K562 (cell line): ENCODE results near the gene GTPBP2. TPM values are rescaled to one million over a fixed set of nuclear protein-coding genes. Genes with fewer than 3 reads are reported as not detected.

Experiments
- ATAC-seq: fragments of 200-7000 bp; cut with Tn5 transposase; 3 replicates; pipeline ENCODE4 v1.9.1; 2020; ENCODE audit warnings: moderate library complexity
- BruUV-seq: library from RNA; stranded (reverse); fragments of 400-500 nt; replicated peaks from 2 replicates; lab custom pipeline; 2021; lab: Mats Ljungman, UMichigan
- CTCF ChIA-PET: fragments of 300-600 bp; formaldehyde crosslinking; extraction: SDS; loops from one replicate; lab custom pipeline; 2021; ENCODE audit warnings: low intra/inter-chr PET ratio; lab: Yijun Ruan, JAX
- POLR2A ChIA-PET: fragments of 300-600, 350-650 bp; sonication (Branson Sonifier 250); formaldehyde crosslinking; extraction: SDS; loops from one replicate; lab custom pipeline; 2021; ENCODE audit warnings: antibody characterized with exemption, inconsistent platforms; lab: Yijun Ruan, JAX
- DNase-seq, 4 experiments: peaks; one replicate each; pipeline versions ENCODE4 v3.0.0 to v3.0.0-alpha.2; 2011 to 2018; ENCODE audit warnings: low spot score in 3 of 4, mixed read lengths in 3 of 4; ENCODE audit errors: extremely low read depth in 1 of 4
- FAIRE-seq: peaks from 2 replicates; lab custom pipeline; 2011; peaks lifted over from hg19 to GRCh38; lab: Jason Lieb, UNC
- H2AFZ ChIP-seq: 2 replicates; pipeline ENCODE4 v1.6.0; 2011; ENCODE audit warnings: low read depth, low read length, control low read depth, inconsistent platforms
- H3K27ac ChIP-seq: fragments of 200-600 bp; 3 replicates; pipeline ENCODE4 v1.8.0; 2011; ENCODE audit warnings: low read depth, mild to moderate bottlenecking, control low read depth, inconsistent platforms, low read length, moderate library complexity, mixed read lengths; ENCODE audit errors: extremely low read depth
- H3K27me3 ChIP-seq, 2 experiments: fragments of 300-600 bp in 1 of 2; 2 replicates in 1 of 2; 3 replicates in 1 of 2; pipeline versions ENCODE4 v1.6.0 to v1.8.0; 2011; ENCODE audit warnings: inconsistent platforms in 2 of 2, low read length in 2 of 2, mild to moderate bottlenecking in 1 of 2, mixed read lengths in 1 of 2, moderate library complexity in 1 of 2; ENCODE audit not compliant: control insufficient read depth in 2 of 2, insufficient read depth in 2 of 2
- H3K36me3 ChIP-seq: fragments of 300-600 bp; 3 replicates; pipeline ENCODE4 v1.8.0; 2011; ENCODE audit warnings: mild to moderate bottlenecking, low read length, inconsistent platforms; ENCODE audit not compliant: control insufficient read depth, insufficient read depth
- H3K4me1 ChIP-seq, 2 experiments: fragments of 200-600 bp in 1 of 2; replicated peaks in 1 of 2; 2 replicates in 1 of 2; 3 replicates in 1 of 2; pipeline versions ENCODE4 v1.5.1 to v1.8.0; 2011; ENCODE audit warnings: inconsistent platforms in 2 of 2, low read length in 2 of 2, mild to moderate bottlenecking in 1 of 2, mixed read lengths in 1 of 2, moderate library complexity in 1 of 2; ENCODE audit not compliant: control insufficient read depth in 2 of 2, insufficient read depth in 2 of 2
- H3K4me2 ChIP-seq: 2 replicates; pipeline ENCODE4 v1.6.1; 2011; ENCODE audit warnings: low read length, control low read depth, inconsistent platforms, mixed read lengths; ENCODE audit not compliant: insufficient read depth
- H3K4me3 ChIP-seq: fragments of 200-600 bp; sonication (generic), shearing (Covaris generic); 2 replicates; pipeline ENCODE4 v1.5.1; 2016; ENCODE audit warnings: control low read depth, inconsistent platforms
- H3K79me2 ChIP-seq: fragments of 200-600 bp; 3 replicates; pipeline ENCODE4 v1.8.0; 2011; ENCODE audit warnings: low read length, inconsistent platforms; ENCODE audit not compliant: control insufficient read depth, insufficient read depth
- H3K9ac ChIP-seq, 2 experiments: 2 replicates each; pipeline versions ENCODE4 v1.6.0 to v1.6.1; 2011; ENCODE audit warnings: low read depth in 2 of 2, low read length in 2 of 2, control low read depth in 1 of 2, inconsistent platforms in 1 of 2, mild to moderate bottlenecking in 1 of 2, mixed read lengths in 1 of 2; ENCODE audit not compliant: insufficient read depth in 1 of 2
- H3K9me1 ChIP-seq: one replicate; pipeline ENCODE4 v1.6.0; 2011; ENCODE audit warnings: inconsistent platforms, mild to moderate bottlenecking, low read length, moderate library complexity; ENCODE audit not compliant: control insufficient read depth, insufficient read depth
- H3K9me3 ChIP-seq: replicated peaks from 2 replicates; pipeline ENCODE4 v1.5.1; 2011; ENCODE audit warnings: low read depth, low read length, inconsistent platforms; ENCODE audit not compliant: control insufficient read depth, insufficient read depth
- H4K20me1 ChIP-seq: replicated peaks from 2 replicates; pipeline ENCODE4 v1.6.1; 2011; ENCODE audit warnings: low read length, inconsistent platforms, mixed read lengths; ENCODE audit not compliant: control insufficient read depth, insufficient read depth
- E2F3 ChIP-seq: fragments of 250-450 bp; sonication (Bioruptor Pico); IDR thresholded peaks from 2 replicates; pipeline ENCODE4 v1.4.0; 2020; ENCODE audit warnings: mild to moderate bottlenecking
- POLR2A ChIP-seq: fragments of 450-650 bp; conservative IDR thresholded peaks from 2 replicates; pipeline ENCODE4 v1.6.1; 2016
- POLR2AphosphoS2 ChIP-seq: IDR thresholded peaks from 2 replicates; pipeline ENCODE4 v1.6.1; 2012; ENCODE audit warnings: low read length, improper control_type of control experiment
- POLR2G ChIP-seq: fragments of 200-400 bp; formaldehyde crosslinking; IDR thresholded peaks from 2 replicates; pipeline ENCODE4 v1.6.1; 2017; ENCODE audit warnings: low read depth, mild to moderate bottlenecking, antibody characterized with exemption, low read length, moderate library complexity
- RBM25 ChIP-seq: fragments of 200-400 bp; formaldehyde crosslinking; IDR thresholded peaks from 2 replicates; pipeline ENCODE4 v1.6.1; 2018; ENCODE audit warnings: low read length, low read depth, moderate library complexity; ENCODE audit not compliant: severe bottlenecking
- SAFB ChIP-seq: fragments of 200-400 bp; formaldehyde crosslinking; IDR thresholded peaks from 2 replicates; pipeline ENCODE4 v1.6.1; 2017; ENCODE audit warnings: low read depth, low read length, borderline replicate concordance
- TGIF2 ChIP-seq: sonication (generic); formaldehyde crosslinking; IDR thresholded peaks from 2 replicates; pipeline ENCODE4 v1.8.1; 2022; ENCODE audit warnings: mild to moderate bottlenecking, missing genetic modification reagents, moderate library complexity
- ZNF263 ChIP-seq: sonication (generic); formaldehyde crosslinking; IDR thresholded peaks from 2 replicates; pipeline ENCODE4 v1.8.0; 2022; ENCODE audit warnings: mild to moderate bottlenecking, missing genetic modification reagents, borderline replicate concordance
- WGBS: fragments of 100-300 bp; shearing (Covaris generic); methylation state at CpG from one replicate; pipeline ENCODE4 v1.1.6; 2016; ENCODE audit warnings: low coverage, mixed read lengths; ENCODE audit not compliant: insufficient coverage; ENCODE audit errors: missing lambda C conversion rate; 5-methylcytosine and 5-hydroxymethylcytosine counted together
- in situ Hi-C: fragments of 300-500 bp; cut with MboI; formaldehyde crosslinking; loops from 4 replicates; pipeline ENCODE4 v1.15.0; 2018; ENCODE audit warnings: inconsistent platforms, mixed read lengths
- intact Hi-C: fragments of 100-400 bp; cut with micrococcal nuclease; formaldehyde crosslinking; loops from 2 replicates; pipeline ENCODE4 v1.14.2; 2022
- polyA plus RNA-seq, 8 experiments: library from polyadenylated mRNA; depleted of rRNA in 4 of 8; stranded (reverse) in 5 of 8; unstranded in 3 of 8; fragments of >200 nt; fragmentation: Nextera tagmentation in 2 of 8; fragmentation: Illumina TruSeq in 1 of 8; extraction: Ambion mirVana in 2 of 8; extraction: Trizol in 1 of 8; gene quantifications; 2 replicates each; pipeline versions ENCODE4 v1.2.1 to v1.2.3, GENCODE V29; 2011 to 2014; ENCODE audit warnings: inconsistent platforms in 1 of 8, missing spikeins in 1 of 8
- total RNA-seq, 7 experiments: library from RNA; depleted of rRNA in 6 of 7; stranded (reverse); fragments of >200 nt in 6 of 7; fragmentation: Illumina TruSeq in 2 of 7; extraction: Trizol in 2 of 7; gene quantifications; 2 replicates each; pipeline versions ENCODE4 v1.2.1 to v1.2.3, GENCODE V29; 2011 to 2021; ENCODE audit warnings: low replicate concordance in 1 of 7
- TF ChIP-seq, protein P1 (sequence below), 2 experiments: fragments of 450-650 bp; formaldehyde crosslinking in 1 of 2; IDR thresholded peaks; 2 replicates each; pipeline versions ENCODE4 v1.4.0 to v1.6.1; 2014 to 2020; ENCODE audit warnings: mild to moderate bottlenecking in 2 of 2, borderline replicate concordance in 1 of 2, low read depth in 1 of 2
- TF ChIP-seq, protein P2 (sequence below), 2 experiments: fragments of 250-450 bp in 1 of 2; fragments of 450-650 bp in 1 of 2; sonication (Bioruptor Pico) in 1 of 2; IDR thresholded peaks; 2 replicates each; pipeline versions ENCODE4 v1.6.1 to v1.8.0; 2016 to 2021; ENCODE audit warnings: mild to moderate bottlenecking in 2 of 2, moderate library complexity in 2 of 2, missing compliant biosample characterization in 1 of 2, missing genetic modification characterization in 1 of 2

GTPBP2 gene
- total and polyA plus RNA-seq, 9 of the 15 experiments (the other 6 are each of a cell fraction or from before 2014, with no cell fraction given), result 48.4 to 196 (median 111) TPM

DNA sequence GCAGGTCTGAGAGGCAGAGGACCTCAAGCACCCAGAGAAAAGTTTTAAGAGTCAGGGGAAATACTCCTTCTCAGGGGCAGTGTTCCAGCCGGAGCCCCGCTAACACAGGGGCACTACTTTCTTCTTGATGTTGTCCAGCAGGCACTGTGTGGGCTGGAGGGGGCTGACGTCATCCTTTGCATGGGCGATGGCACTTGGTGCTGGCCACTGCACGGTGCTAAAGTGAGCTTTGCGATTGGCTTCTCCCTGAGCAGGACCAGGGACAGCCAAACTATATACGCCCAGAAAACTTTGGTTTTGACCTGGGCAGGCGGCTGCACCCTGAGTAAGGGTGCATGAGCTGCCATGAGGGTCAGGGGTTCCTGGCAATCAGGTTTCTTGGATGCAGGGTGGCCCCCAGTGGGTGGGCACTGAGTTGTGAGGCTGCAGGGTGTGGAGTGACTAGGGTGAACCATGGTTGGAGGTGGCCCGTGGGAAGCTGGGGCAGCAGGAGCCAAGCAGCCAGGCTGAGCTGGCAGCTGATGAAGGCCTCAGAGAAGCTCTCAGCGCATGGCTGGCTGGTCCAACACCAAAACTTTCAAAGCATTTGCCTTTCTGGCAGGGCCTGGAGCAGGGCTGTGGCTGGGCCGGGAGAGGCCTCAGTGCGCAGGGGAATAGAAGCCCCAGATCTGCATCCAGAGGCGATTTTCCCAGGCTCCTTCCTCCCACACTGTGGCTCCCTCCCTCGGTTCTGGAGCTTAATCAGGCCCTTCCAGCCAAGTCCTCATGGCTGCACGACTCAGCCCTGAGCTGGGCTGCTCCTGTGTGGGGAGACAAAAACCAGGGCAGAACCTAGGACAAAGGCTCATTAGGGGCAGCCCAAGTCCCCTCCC lies 40.2 kb upstream of the GTPBP2 start:
- CTCF ChIA-PET, result interaction anchor here (0.7 to 3.0 kb wide), 3 partner anchors 100 to 410 kb away, joined by 3 to 19 read pairs (median 11); partner anchors contain the start of gene VEGFA
- WGBS, result 49% methylated on average over 15 of the region's 15 CpGs
- TF ChIP-seq, protein P1, sequence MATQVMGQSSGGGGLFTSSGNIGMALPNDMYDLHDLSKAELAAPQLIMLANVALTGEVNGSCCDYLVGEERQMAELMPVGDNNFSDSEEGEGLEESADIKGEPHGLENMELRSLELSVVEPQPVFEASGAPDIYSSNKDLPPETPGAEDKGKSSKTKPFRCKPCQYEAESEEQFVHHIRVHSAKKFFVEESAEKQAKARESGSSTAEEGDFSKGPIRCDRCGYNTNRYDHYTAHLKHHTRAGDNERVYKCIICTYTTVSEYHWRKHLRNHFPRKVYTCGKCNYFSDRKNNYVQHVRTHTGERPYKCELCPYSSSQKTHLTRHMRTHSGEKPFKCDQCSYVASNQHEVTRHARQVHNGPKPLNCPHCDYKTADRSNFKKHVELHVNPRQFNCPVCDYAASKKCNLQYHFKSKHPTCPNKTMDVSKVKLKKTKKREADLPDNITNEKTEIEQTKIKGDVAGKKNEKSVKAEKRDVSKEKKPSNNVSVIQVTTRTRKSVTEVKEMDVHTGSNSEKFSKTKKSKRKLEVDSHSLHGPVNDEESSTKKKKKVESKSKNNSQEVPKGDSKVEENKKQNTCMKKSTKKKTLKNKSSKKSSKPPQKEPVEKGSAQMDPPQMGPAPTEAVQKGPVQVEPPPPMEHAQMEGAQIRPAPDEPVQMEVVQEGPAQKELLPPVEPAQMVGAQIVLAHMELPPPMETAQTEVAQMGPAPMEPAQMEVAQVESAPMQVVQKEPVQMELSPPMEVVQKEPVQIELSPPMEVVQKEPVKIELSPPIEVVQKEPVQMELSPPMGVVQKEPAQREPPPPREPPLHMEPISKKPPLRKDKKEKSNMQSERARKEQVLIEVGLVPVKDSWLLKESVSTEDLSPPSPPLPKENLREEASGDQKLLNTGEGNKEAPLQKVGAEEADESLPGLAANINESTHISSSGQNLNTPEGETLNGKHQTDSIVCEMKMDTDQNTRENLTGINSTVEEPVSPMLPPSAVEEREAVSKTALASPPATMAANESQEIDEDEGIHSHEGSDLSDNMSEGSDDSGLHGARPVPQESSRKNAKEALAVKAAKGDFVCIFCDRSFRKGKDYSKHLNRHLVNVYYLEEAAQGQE (IDR thresholded peaks at IDR 0.05; ENCODE audit: borderline replicate concordance), result no peak
- TF ChIP-seq, protein P1 (CRISPR knock-in tag; IDR thresholded peaks at IDR 0.05; ENCODE audit: low read depth), result 0 out of 2 replicates have a peak, but pooled peaks have one; percentile 5
- TF ChIP-seq SAFB (no peak), RBM25 (no peak), POLR2G (peak; percentile 75), TGIF2 (no peak), ZNF263 (CRISPR knock-in tag) (peak; percentile 52; the same call in 1 of the 2 replicates), POLR2AphosphoS2 (peak; percentile 2; the same call in 1 of the 2 replicates), POLR2A (peak; percentile 31), E2F3 (CRISPR knock-in tag) (0 out of 2 replicates have a peak, but pooled peaks have one; percentile 12)
- TF ChIP-seq, protein P2, sequence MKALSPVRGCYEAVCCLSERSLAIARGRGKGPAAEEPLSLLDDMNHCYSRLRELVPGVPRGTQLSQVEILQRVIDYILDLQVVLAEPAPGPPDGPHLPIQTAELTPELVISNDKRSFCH (CRISPR knock-in tag; IDR thresholded peaks at IDR 0.05), result no peak
- TF ChIP-seq, protein P2 (tag; IDR thresholded peaks at IDR 0.05), result 0 out of 2 replicates have a peak, but pooled peaks have one; percentile 15

More for the DNA sequence above, 40.2 kb upstream of the GTPBP2 start:
- DNase-seq (peak in 1 of 4 experiments; percentile 40), ATAC-seq (peak; percentile 14), FAIRE-seq (no peak)
- intact Hi-C loops, result loop anchor here (5.0 to 10.0 kb wide), 4 partner anchors 42 to 283 kb away; partner anchors contain the start of genes GTPBP2 and VEGFA
- H3K4me1 ChIP-seq, result peaks cover 40 to 42% of the 10 kb centered on the region in 2 experiments
- H3K9ac ChIP-seq, result peak overlapping the region in 1 of 2 experiments; percentile 83; a peak in 2 of 4 replicates
- H2AFZ ChIP-seq, result no peak overlapping the region
- in situ Hi-C loops, result loop anchor here (5.0 kb wide), 2 partner anchors 103 to 408 kb away; partner anchors contain the start of gene VEGFA
- peaks cover 12% of the 10 kb centered on the region for H3K9me1 ChIP-seq
- no peaks in the 10 kb centered on the region; a peak in 1 of 5 replicates for H3K27me3 ChIP-seq
- POLR2A ChIA-PET, result interaction anchor here (0.5 to 6.0 kb wide), 24 partner anchors 8 to 586 kb away, joined by 3 to 32 read pairs (median 4); partner anchors contain the start of genes GTPBP2, MRPS18A, RSPH9 and VEGFA
- no peaks in the 10 kb centered on the region; the same call in 1 of the 2 replicates for H4K20me1 ChIP-seq
- no peaks in the 10 kb centered on the region for H3K79me2 ChIP-seq
- no peak overlapping the region for H3K4me3 ChIP-seq
- H3K36me3 ChIP-seq, result peaks cover 39% of the 10 kb centered on the region
- no peaks in the 10 kb centered on the region for H3K9me3 ChIP-seq
- peak overlapping the region; percentile 6; the same call in 1 of the 2 replicates for H3K4me2 ChIP-seq
- H3K27ac ChIP-seq, result peak overlapping the region; percentile 58; the same call in 2 of the 3 replicates
- no TSS peak for BruUV-seq
